GM19328 (cell line): ENCODE data around the gene FRAS1.
"Not testable (repeated sequence)": the region's sequence is repeated elsewhere in the genome, so short reads cannot be mapped to it uniquely, and the experiment has no call there.

Experiments used
- ATAC-seq: cut with Tn5 transposase; IDR thresholded peaks from one replicate; pipeline ENCODE4 v1.9.1; 2021; ENCODE audit warnings: mild to moderate bottlenecking, moderate library complexity; ENCODE audit not compliant: unreplicated experiment

FRAS1 gene

GRCh38 chr4:78162342-78162741 is 105.2 kb downstream of the FRAS1 start:
- ATAC-seq, result no peak

GRCh38 chr4:78162821-78163220 is 105.7 kb downstream of the FRAS1 start:
- no peak for ATAC-seq

GRCh38 chr4:78165758-78166157 is 108.6 kb downstream of the FRAS1 start:
- ATAC-seq, result no peak

GRCh38 chr4:78166622-78167021 is 109.5 kb downstream of the FRAS1 start:
- no peak for ATAC-seq

GRCh38 chr4:78167510-78167909 is 110.4 kb downstream of the FRAS1 start:
- ATAC-seq, result no peak

GRCh38 chr4:78168029-78168428 is 110.9 kb downstream of the FRAS1 start:
- ATAC-seq, result no peak

- ATAC-seq, result no peak
These were observed 112.6 kb downstream of the FRAS1 start for GRCh38 chr4:78169728-78170127.

- ATAC-seq, result no peak
These were observed 114.4 kb downstream of the FRAS1 start for GRCh38 chr4:78171482-78171881.

GRCh38 chr4:78174891-78175290 is 117.8 kb downstream of the FRAS1 start:
- ATAC-seq, result no peak

GRCh38 chr4:78179196-78179595 is 122.1 kb downstream of the FRAS1 start:
- ATAC-seq, result no peak

- ATAC-seq, result not testable (repeated sequence)
These were observed 124.6 kb downstream of the FRAS1 start for GRCh38 chr4:78181681-78182234.

GRCh38 chr4:78184584-78184983 is 127.5 kb downstream of the FRAS1 start:
- ATAC-seq, result no peak

GRCh38 chr4:78185117-78185516 is 128.0 kb downstream of the FRAS1 start:
- no peak for ATAC-seq

- no peak for ATAC-seq
These were observed 129.7 kb downstream of the FRAS1 start for GRCh38 chr4:78186597-78187543.

GRCh38 chr4:78190068-78190467 is 132.9 kb downstream of the FRAS1 start:
- no peak for ATAC-seq

- ATAC-seq, result no peak
These were observed 133.5 kb downstream of the FRAS1 start for GRCh38 chr4:78190595-78190994.

GRCh38 chr4:78197947-78198346 is 140.8 kb downstream of the FRAS1 start:
- ATAC-seq, result no peak

- no peak for ATAC-seq
These were observed 142.9 kb downstream of the FRAS1 start for GRCh38 chr4:78199984-78200383.

GRCh38 chr4:78200949-78201348 is 143.8 kb downstream of the FRAS1 start:
- no peak for ATAC-seq

GRCh38 chr4:78204176-78204575 is 147.1 kb downstream of the FRAS1 start:
- ATAC-seq, result no peak

GRCh38 chr4:78205591-78205990 is 148.5 kb downstream of the FRAS1 start:
- no peak for ATAC-seq

GRCh38 chr4:78207541-78207940 is 150.4 kb downstream of the FRAS1 start:
- no peak for ATAC-seq
